ENCODE data around the gene SORCS3. TPM values are rescaled to one million over a fixed set of nuclear protein-coding genes. Genes with fewer than 3 reads are reported as not detected.

The SORCS3 gene
- total RNA-seq, 1 experiment from 2014 or later: 0.04 TPM

- no peak overlapping the region for H3K9ac ChIP-seq (ENCODE audit: extremely low read depth, insufficient read length, low read length)
- no peaks in the 10 kb centered on the region for H3K4me1 ChIP-seq (ENCODE audit: insufficient read depth, low read length)
- H3K4me3 Mint-ChIP-seq: no peak overlapping the region
- TF ChIP-seq CTCF (conservative IDR thresholded peaks at IDR 0.05): no peak
- no peak overlapping the region for H2BK120ac ChIP-seq (ENCODE audit: low read depth, low read length, poor library complexity, severe bottlenecking)
- no peak overlapping the region for H2BK12ac ChIP-seq (ENCODE audit: insufficient read length, low read depth, low read length)
- H3K79me1 ChIP-seq (ENCODE audit: insufficient read depth, low read depth, low read length, poor library complexity, severe bottlenecking): no peaks in the 10 kb centered on the region
- H3K23me2 ChIP-seq (ENCODE audit: insufficient read length, low read depth, low read length, poor library complexity, severe bottlenecking): no peaks in the 10 kb centered on the region
- H2BK15ac ChIP-seq (ENCODE audit: low read depth, low read length): no peak overlapping the region
- H3K36me3 Mint-ChIP-seq (ENCODE audit: insufficient read depth in 1 of 3, low read depth in 3 of 3): no peaks in the 10 kb centered on the region
- H3K23ac ChIP-seq (ENCODE audit: insufficient read length, low read depth, low read length): no peak overlapping the region
- no peak overlapping the region for H2BK20ac ChIP-seq (ENCODE audit: low read depth, low read length, poor library complexity, severe bottlenecking)
- H3K27ac ChIP-seq (ENCODE audit: insufficient read length, low read depth, low read length): no peak overlapping the region
- H3K9me3 ChIP-seq (ENCODE audit: control insufficient read depth, low read depth, low read length): no peaks in the 10 kb centered on the region
- H2BK5ac ChIP-seq (ENCODE audit: insufficient read length, low read length): no peak overlapping the region
- H3K4me2 ChIP-seq (ENCODE audit: insufficient read depth, insufficient read length, low read length): no peak overlapping the region
- no peak overlapping the region for H2AFZ ChIP-seq (ENCODE audit: low read length)
- H3K9me3 Mint-ChIP-seq: peaks cover under 1 to 2% of the 10 kb centered on the region in 2 experiments; a peak in 1 of 5 replicates
- no peak overlapping the region for H3K56ac ChIP-seq (ENCODE audit: insufficient read length, low read depth, low read length)
- H3K27ac Mint-ChIP-seq: no peak overlapping the region
- no peak overlapping the region for H4K5ac ChIP-seq (ENCODE audit: insufficient read length, low read depth, low read length)
- H2AK5ac ChIP-seq (ENCODE audit: insufficient read length, low read length): no peak overlapping the region
- no peak for DNase-seq
- no peaks in the 10 kb centered on the region for H3K27me3 ChIP-seq (ENCODE audit: insufficient read depth, low read length)
- no peak overlapping the region for H3K18ac ChIP-seq (ENCODE audit: insufficient read length, low read depth, low read length)
- no peak overlapping the region for H4K8ac ChIP-seq (replicated peaks; ENCODE audit: insufficient read length, low read depth, low read length)
- WGBS (ENCODE audit: extremely low coverage, insufficient read length, low lambda C conversion rate): no CpG with 5 or more reads among the region's 26 CpGs
- no peak overlapping the region for H3T11ph ChIP-seq (ENCODE audit: low read length)
- no peaks in the 10 kb centered on the region for H3K4me1 Mint-ChIP-seq
- H4K20me1 ChIP-seq (ENCODE audit: control insufficient read depth, insufficient read depth, insufficient read length): no peaks in the 10 kb centered on the region
- H4K91ac ChIP-seq (ENCODE audit: insufficient read length, low read depth, low read length): no peak overlapping the region
- no peaks in the 10 kb centered on the region for H3K79me2 ChIP-seq (ENCODE audit: insufficient read depth, low read length)
- peaks cover 76% of the 10 kb centered on the region for H3K27me3 Mint-ChIP-seq (ENCODE audit: low read depth)
- H3K4ac ChIP-seq (ENCODE audit: low read depth, low read length): no peak overlapping the region
- no peak overlapping the region for H3K14ac ChIP-seq (ENCODE audit: insufficient read depth, low read length)
Observed at GRCh38 chr10:104630731-104631130, 10.4 kb upstream of the SORCS3 start.

Data from H9 (cell line).